HuH-7 (cell line): ENCODE results near the gene BCAS3.
"Not testable (repeated sequence)": the region's sequence is repeated elsewhere in the genome, so short reads cannot be mapped to it uniquely, and the experiment has no call there.

Experiments used
- DNase-seq: peaks from one replicate; pipeline ENCODE4 v3.0.0; 2011; ENCODE audit warnings: low spot score

The BCAS3 gene

GRCh38 chr17:60747069-60747808 is 69.6 kb downstream of the BCAS3 start:
- no peak for DNase-seq

- no peak for DNase-seq
Measured at GRCh38 chr17:60748204-60748603, 70.6 kb downstream of the BCAS3 start.

- DNase-seq = no peak
Measured at GRCh38 chr17:60749050-60749449, 71.4 kb downstream of the BCAS3 start.

- no peak for DNase-seq
Measured at GRCh38 chr17:60749708-60750107, 72.1 kb downstream of the BCAS3 start.

- DNase-seq = no peak
Measured at GRCh38 chr17:60750640-60751039, 73.0 kb downstream of the BCAS3 start.

- no peak for DNase-seq
Measured at GRCh38 chr17:60751884-60752283, 74.2 kb downstream of the BCAS3 start.

- no peak for DNase-seq
Measured at GRCh38 chr17:60752873-60753577, 75.4 kb downstream of the BCAS3 start.

- DNase-seq = no peak
Measured at GRCh38 chr17:60754057-60754604, 76.5 kb downstream of the BCAS3 start.

- DNase-seq = not testable (repeated sequence)
Measured at GRCh38 chr17:60756798-60757197, 79.1 kb downstream of the BCAS3 start.

- DNase-seq = no peak
Measured at GRCh38 chr17:60757437-60757836, 79.8 kb downstream of the BCAS3 start.

- no peak for DNase-seq
Measured at GRCh38 chr17:60759756-60760155, 82.1 kb downstream of the BCAS3 start.

GRCh38 chr17:60761301-60761700 is 83.7 kb downstream of the BCAS3 start:
- DNase-seq = not testable (repeated sequence)

GRCh38 chr17:60766778-60767190 is 89.1 kb downstream of the BCAS3 start:
- DNase-seq = no peak

GRCh38 chr17:60767744-60768308 is 90.2 kb downstream of the BCAS3 start:
- no peak for DNase-seq

- DNase-seq = no peak
Measured at GRCh38 chr17:60769327-60769726, 91.7 kb downstream of the BCAS3 start.

- no peak for DNase-seq
Measured at GRCh38 chr17:60770946-60771422, 93.3 kb downstream of the BCAS3 start.

GRCh38 chr17:60771621-60772020 is 94.0 kb downstream of the BCAS3 start:
- not testable (repeated sequence) for DNase-seq

GRCh38 chr17:60773552-60773951 is 95.9 kb downstream of the BCAS3 start:
- DNase-seq = no peak

GRCh38 chr17:60781880-60782412 is 104.3 kb downstream of the BCAS3 start:
- no peak for DNase-seq

- no peak for DNase-seq
Measured at GRCh38 chr17:60782742-60783141, 105.1 kb downstream of the BCAS3 start.

GRCh38 chr17:60790205-60790604 is 112.6 kb downstream of the BCAS3 start:
- no peak for DNase-seq

- no peak for DNase-seq
Measured at GRCh38 chr17:60792250-60792898, 114.7 kb downstream of the BCAS3 start.
